Endothelial cell of hepatic sinusoid (primary cell): ENCODE measurements around the gene MRGPRX3.

Experiments used
- in situ Hi-C: cut with HindIII; loops from 2 replicates; pipeline ENCODE4 v1.10.0; 2017; ENCODE audit warnings: low sequenced_read_pairs

MRGPRX3 gene

DNA sequence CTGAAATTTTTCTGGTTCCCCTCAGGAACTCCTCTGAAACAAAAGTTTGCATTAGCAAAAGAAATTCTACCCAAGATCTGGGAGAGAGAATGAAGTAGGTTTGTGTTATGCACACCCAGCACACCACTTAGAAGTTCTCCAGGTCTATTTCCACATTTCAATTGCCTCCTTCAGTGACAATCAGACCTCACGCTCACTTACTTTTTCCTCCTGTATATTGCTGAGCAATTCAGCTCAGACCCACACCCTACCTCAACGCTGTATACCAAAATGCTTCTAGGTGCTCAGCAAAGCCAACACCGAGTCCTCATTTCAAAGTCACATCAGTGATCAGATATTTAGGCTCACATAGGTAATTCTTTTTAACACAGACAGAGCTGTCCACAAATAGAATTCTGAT lies 19.2 kb downstream of the MRGPRX3 start:
- in situ Hi-C loops = no loop called here

DNA sequence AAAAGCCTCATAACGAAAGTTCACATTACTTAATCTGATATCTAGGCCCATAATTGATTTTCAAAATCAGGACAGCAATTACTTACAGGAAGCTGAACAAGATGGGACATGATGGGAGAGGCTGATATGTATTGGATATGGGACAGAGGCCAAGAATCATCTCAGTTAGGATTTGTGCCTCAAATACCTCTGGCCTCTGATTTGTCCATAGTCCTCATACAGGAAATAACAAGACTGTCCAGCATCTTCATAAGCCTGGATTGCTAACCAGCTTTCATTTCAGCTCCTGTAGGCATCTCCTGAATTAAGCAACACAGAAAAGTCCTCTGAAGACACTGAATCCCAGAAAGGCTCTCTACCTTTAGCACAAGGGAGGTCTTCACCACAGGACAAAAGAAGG lies 36.0 kb downstream of the MRGPRX3 start:
- in situ Hi-C loops = loop anchor here (5.0 kb wide), 1 partner anchor 91 kb away; no protein-coding TSS in a partner anchor

DNA sequence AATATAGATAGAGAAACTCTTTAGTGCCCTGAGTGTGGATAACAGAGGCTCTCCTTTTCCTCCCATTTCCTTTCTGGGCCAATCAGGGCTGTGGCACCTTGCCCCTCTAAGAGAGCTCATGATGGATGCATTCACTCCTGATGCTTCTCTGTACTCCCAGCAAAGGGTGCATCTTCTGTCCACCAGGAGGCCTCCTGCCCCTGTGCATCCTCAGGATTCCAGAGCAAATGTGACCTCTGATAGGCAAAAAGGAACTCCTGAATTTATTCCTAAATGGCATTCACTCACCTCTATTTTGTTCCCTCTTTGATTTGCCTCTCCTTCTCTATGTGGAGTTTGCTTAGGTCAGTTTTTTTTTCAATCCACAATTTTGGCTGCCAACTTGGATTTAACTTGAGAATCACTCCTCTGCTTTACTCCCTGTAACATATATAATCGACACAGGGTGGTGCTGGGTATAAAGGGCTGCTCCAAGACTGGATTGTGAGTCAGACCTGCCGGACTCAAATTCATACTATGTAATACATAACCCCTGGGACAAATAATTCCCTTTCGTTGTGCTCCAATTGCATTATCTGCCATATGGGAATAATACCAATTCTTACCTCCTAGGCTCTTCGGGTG lies 39.1 kb downstream of the MRGPRX3 start:
- in situ Hi-C loops = no loop called here

DNA sequence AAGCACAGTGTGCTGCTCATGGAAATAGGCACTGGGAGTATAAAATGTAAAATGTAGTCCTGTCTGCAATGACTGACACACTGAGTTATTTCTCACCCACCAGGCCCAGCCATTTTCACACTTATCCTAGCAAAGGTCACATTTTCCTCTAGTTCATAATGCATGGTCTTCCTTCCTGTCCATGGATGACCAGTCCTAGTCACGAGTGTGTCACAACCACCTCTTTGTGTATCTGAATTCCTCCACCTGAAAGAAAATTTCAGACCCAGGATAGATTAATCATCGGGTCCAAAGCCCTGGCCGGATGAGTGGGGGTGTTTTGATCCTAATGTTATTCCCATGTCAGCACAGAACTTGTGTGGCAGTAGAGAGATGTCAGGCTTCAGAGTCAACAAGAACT lies 40.3 kb downstream of the MRGPRX3 start, which contains the start of gene MRGPRX4:
TSS of gene MRGPRX4 (plus strand) at position 172 of the 400 bp plus-strand sequence. CDS start 420 bp downstream, outside the sequence.
- in situ Hi-C loops = no loop called here

DNA sequence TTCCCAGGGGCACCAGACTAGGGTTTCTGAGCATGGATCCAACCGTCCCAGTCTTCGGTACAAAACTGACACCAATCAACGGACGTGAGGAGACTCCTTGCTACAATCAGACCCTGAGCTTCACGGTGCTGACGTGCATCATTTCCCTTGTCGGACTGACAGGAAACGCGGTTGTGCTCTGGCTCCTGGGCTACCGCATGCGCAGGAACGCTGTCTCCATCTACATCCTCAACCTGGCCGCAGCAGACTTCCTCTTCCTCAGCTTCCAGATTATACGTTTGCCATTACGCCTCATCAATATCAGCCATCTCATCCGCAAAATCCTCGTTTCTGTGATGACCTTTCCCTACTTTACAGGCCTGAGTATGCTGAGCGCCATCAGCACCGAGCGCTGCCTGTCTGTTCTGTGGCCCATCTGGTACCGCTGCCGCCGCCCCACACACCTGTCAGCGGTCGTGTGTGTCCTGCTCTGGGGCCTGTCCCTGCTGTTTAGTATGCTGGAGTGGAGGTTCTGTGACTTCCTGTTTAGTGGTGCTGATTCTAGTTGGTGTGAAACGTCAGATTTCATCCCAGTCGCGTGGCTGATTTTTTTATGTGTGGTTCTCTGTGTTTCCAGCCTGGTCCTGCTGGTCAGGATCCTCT lies 41.0 kb downstream of the MRGPRX3 start:
- in situ Hi-C loops = no loop called here
